Stimulated activated CD4-positive, alpha-beta T cell treated with anti-CD3 and anti-CD28 coated beads, Interleukin-12 subunit alpha, Interleukin-12 subunit beta, amount 100 ng/mL, for 4 hours (primary cell): ENCODE results near the gene PPP1R14C.

Experiments
- DNase-seq: peaks from one replicate; pipeline ENCODE4 v3.0.0-alpha.2; 2020

Gene PPP1R14C

GRCh38 chr6:150196942-150197745, 54.3 kb downstream of the PPP1R14C start:
- no peak for DNase-seq

GRCh38 chr6:150198532-150198931, 55.7 kb downstream of the PPP1R14C start:
- DNase-seq = no peak

- no peak for DNase-seq
Observed at GRCh38 chr6:150199241-150199640, 56.4 kb downstream of the PPP1R14C start.

- DNase-seq = no peak
Observed at GRCh38 chr6:150200428-150201100, 57.7 kb downstream of the PPP1R14C start.

- no peak for DNase-seq
Observed at GRCh38 chr6:150201285-150201684, 58.4 kb downstream of the PPP1R14C start.

- DNase-seq = no peak
Observed at GRCh38 chr6:150201772-150202329, 59.0 kb downstream of the PPP1R14C start.

- no peak for DNase-seq
Observed at GRCh38 chr6:150202404-150202803, 59.6 kb downstream of the PPP1R14C start.

- DNase-seq = no peak
Observed at GRCh38 chr6:150202934-150203333, 60.1 kb downstream of the PPP1R14C start.

GRCh38 chr6:150203378-150203777, 60.5 kb downstream of the PPP1R14C start:
- no peak for DNase-seq

- no peak for DNase-seq
Observed at GRCh38 chr6:150203871-150204545, 61.2 kb downstream of the PPP1R14C start.

GRCh38 chr6:150204705-150205472, 62.0 kb downstream of the PPP1R14C start:
- DNase-seq = no peak

- no peak for DNase-seq
Observed at GRCh38 chr6:150207931-150208570, 65.2 kb downstream of the PPP1R14C start.

GRCh38 chr6:150208611-150209352, 65.9 kb downstream of the PPP1R14C start:
- no peak for DNase-seq

- no peak for DNase-seq
Observed at GRCh38 chr6:150209415-150209814, 66.6 kb downstream of the PPP1R14C start.

- DNase-seq = no peak
Observed at GRCh38 chr6:150211700-150212511, 69.1 kb downstream of the PPP1R14C start.

- no peak for DNase-seq
Observed at GRCh38 chr6:150212778-150213177, 69.9 kb downstream of the PPP1R14C start.

- no peak for DNase-seq
Observed at GRCh38 chr6:150213301-150213700, 70.5 kb downstream of the PPP1R14C start.

- no peak for DNase-seq
Observed at GRCh38 chr6:150214310-150214709, 71.5 kb downstream of the PPP1R14C start.

- DNase-seq = no peak
Observed at GRCh38 chr6:150220634-150221551, 78.0 kb downstream of the PPP1R14C start.
